ENCODE data around the gene TBKBP1. TPM values are rescaled to one million over a fixed set of nuclear protein-coding genes. Genes with fewer than 3 reads are reported as not detected.

Gene TBKBP1
- total RNA-seq, 1 experiment from 2014 or later: 33.2 TPM

DNA sequence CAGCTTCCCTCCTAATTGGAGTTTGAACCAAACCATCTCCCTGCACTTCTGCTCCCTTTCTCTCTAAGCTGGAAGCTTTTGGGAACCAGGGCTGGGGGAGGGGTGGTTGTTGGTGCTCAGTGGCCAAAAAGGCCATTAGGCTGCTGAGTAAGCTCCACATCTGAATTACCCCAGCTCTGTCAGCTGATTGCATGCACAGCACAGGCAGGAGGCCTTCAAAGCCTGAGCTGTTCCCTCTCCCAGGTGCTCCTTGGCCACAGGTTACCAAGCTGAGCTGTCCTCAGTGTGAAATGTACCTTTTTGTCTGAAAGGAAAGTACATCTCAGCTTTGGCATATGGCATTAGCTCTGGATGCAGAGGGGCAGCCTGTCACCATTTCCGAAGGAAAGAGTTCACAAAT, 6.2 kb upstream of the TBKBP1 start:
- no peak overlapping the region for H2AK5ac ChIP-seq (ENCODE audit: insufficient read length, low read length)
- no peaks in the 10 kb centered on the region for H3K79me2 ChIP-seq (ENCODE audit: insufficient read depth, low read length)
- H2BK20ac ChIP-seq (ENCODE audit: low read depth, low read length, poor library complexity, severe bottlenecking): no peak overlapping the region
- H2BK5ac ChIP-seq (ENCODE audit: insufficient read length, low read length): no peak overlapping the region
- H3K27me3 ChIP-seq (ENCODE audit: insufficient read depth, low read length): no peaks in the 10 kb centered on the region
- H3K79me1 ChIP-seq (ENCODE audit: insufficient read depth, low read depth, low read length, poor library complexity, severe bottlenecking): no peaks in the 10 kb centered on the region
- H3K27me3 Mint-ChIP-seq (ENCODE audit: low read depth): no peaks in the 10 kb centered on the region
- H3K4me3 Mint-ChIP-seq: no peak overlapping the region
- TF ChIP-seq, protein P1, sequence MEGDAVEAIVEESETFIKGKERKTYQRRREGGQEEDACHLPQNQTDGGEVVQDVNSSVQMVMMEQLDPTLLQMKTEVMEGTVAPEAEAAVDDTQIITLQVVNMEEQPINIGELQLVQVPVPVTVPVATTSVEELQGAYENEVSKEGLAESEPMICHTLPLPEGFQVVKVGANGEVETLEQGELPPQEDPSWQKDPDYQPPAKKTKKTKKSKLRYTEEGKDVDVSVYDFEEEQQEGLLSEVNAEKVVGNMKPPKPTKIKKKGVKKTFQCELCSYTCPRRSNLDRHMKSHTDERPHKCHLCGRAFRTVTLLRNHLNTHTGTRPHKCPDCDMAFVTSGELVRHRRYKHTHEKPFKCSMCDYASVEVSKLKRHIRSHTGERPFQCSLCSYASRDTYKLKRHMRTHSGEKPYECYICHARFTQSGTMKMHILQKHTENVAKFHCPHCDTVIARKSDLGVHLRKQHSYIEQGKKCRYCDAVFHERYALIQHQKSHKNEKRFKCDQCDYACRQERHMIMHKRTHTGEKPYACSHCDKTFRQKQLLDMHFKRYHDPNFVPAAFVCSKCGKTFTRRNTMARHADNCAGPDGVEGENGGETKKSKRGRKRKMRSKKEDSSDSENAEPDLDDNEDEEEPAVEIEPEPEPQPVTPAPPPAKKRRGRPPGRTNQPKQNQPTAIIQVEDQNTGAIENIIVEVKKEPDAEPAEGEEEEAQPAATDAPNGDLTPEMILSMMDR (conservative IDR thresholded peaks at IDR 0.05): no peak
- no peak overlapping the region for H3T11ph ChIP-seq (ENCODE audit: low read length)
- no peak overlapping the region for H2BK120ac ChIP-seq (ENCODE audit: low read depth, low read length, poor library complexity, severe bottlenecking)
- no peak overlapping the region for H3K4me2 ChIP-seq (ENCODE audit: insufficient read depth, insufficient read length, low read length)
- no peaks in the 10 kb centered on the region for H4K20me1 ChIP-seq (ENCODE audit: control insufficient read depth, insufficient read depth, insufficient read length)
- no peak overlapping the region for H3K4ac ChIP-seq (ENCODE audit: low read depth, low read length)
- H3K23ac ChIP-seq (ENCODE audit: insufficient read length, low read depth, low read length): no peak overlapping the region
- H3K18ac ChIP-seq (ENCODE audit: insufficient read length, low read depth, low read length): no peak overlapping the region
- H3K27ac Mint-ChIP-seq: peak overlapping the region in 2 of 3 experiments; percentile 88 to 90; a peak in 3 of 7 replicates
- H4K91ac ChIP-seq (ENCODE audit: insufficient read length, low read depth, low read length): no peak overlapping the region
- no CpG with 5 or more reads among the region's 1 CpG for WGBS (ENCODE audit: extremely low coverage, insufficient read length, low lambda C conversion rate)
- peaks cover 9 to 30% (median 25%) of the 10 kb centered on the region in 3 experiments; a peak in 6 of 7 replicates for H3K36me3 Mint-ChIP-seq (ENCODE audit: insufficient read depth in 1 of 3, low read depth in 3 of 3)
- H2AFZ ChIP-seq (ENCODE audit: low read length): no peak overlapping the region
- peak; percentile 71 for DNase-seq
- no peaks in the 10 kb centered on the region; a peak in 1 of 5 replicates for H3K9me3 Mint-ChIP-seq
- H2BK12ac ChIP-seq (ENCODE audit: insufficient read length, low read depth, low read length): no peak overlapping the region
- no peak overlapping the region for H3K9ac ChIP-seq (ENCODE audit: extremely low read depth, insufficient read length, low read length)
- no peaks in the 10 kb centered on the region for H3K23me2 ChIP-seq (ENCODE audit: insufficient read length, low read depth, low read length, poor library complexity, severe bottlenecking)
- peaks cover 15% of the 10 kb centered on the region; the same call in 1 of the 2 replicates for H3K4me1 ChIP-seq (ENCODE audit: insufficient read depth, low read length)
- H3K9me3 ChIP-seq (ENCODE audit: control insufficient read depth, low read depth, low read length): no peaks in the 10 kb centered on the region
- no peak overlapping the region for H2BK15ac ChIP-seq (ENCODE audit: low read depth, low read length)
- H4K8ac ChIP-seq (replicated peaks; ENCODE audit: insufficient read length, low read depth, low read length): no peak overlapping the region
- no peak overlapping the region for H3K14ac ChIP-seq (ENCODE audit: insufficient read depth, low read length)
- H3K27ac ChIP-seq (ENCODE audit: insufficient read length, low read depth, low read length): no peak overlapping the region
- peaks cover 40 to 41% of the 10 kb centered on the region in 2 experiments for H3K4me1 Mint-ChIP-seq
- H4K5ac ChIP-seq (ENCODE audit: insufficient read length, low read depth, low read length): no peak overlapping the region
- H3K56ac ChIP-seq (ENCODE audit: insufficient read length, low read depth, low read length): no peak overlapping the region

All from H9 (cell line).